ENCODE data around the gene SELENOF.

Gene SELENOF

GRCh38 chr1:86860020-86860419 is 53.9 kb downstream of the SELENOF start:
- Histone ChIP-seq H3K4me3 (ENCODE audit: extremely low read depth, insufficient read depth, low read length, poor library complexity, severe bottlenecking) (no peak overlapping the region), H3K36me3 (ENCODE audit: control insufficient read depth, insufficient read depth, low read length) (peaks cover 31% of the 10 kb centered on the region), H3K27ac (ENCODE audit: low read depth, low read length, severe bottlenecking) (no peak overlapping the region), H3K9me3 (ENCODE audit: control insufficient read depth, low read length) (no peaks in the 10 kb centered on the region), H3K4me1 (ENCODE audit: control insufficient read depth, insufficient read depth, low read length, poor library complexity, severe bottlenecking) (no peaks in the 10 kb centered on the region)
- 92 to 100% methylated on average over 1 of the region's 2 CpGs for WGBS, 2 experiments (ENCODE audit: insufficient coverage in 2 of 2)

GRCh38 chr1:86858524-86859261 is 55.2 kb downstream of the SELENOF start:
- Histone ChIP-seq H3K4me1 (ENCODE audit: control insufficient read depth, insufficient read depth, low read length, poor library complexity, severe bottlenecking) (no peaks in the 10 kb centered on the region), H3K9me3 (ENCODE audit: control insufficient read depth, low read length) (no peaks in the 10 kb centered on the region), H3K4me3 (ENCODE audit: extremely low read depth, insufficient read depth, low read length, poor library complexity, severe bottlenecking) (no peak overlapping the region), H3K36me3 (ENCODE audit: control insufficient read depth, insufficient read depth, low read length) (peaks cover 21% of the 10 kb centered on the region), H3K27ac (ENCODE audit: low read depth, low read length, severe bottlenecking) (no peak overlapping the region)
- WGBS, 2 experiments (ENCODE audit: insufficient coverage in 2 of 2) = 80 to 86% methylated on average over 1 to 3 of the region's 3 CpGs

- H3K4me3 ChIP-seq (ENCODE audit: extremely low read depth, insufficient read depth, low read length, poor library complexity, severe bottlenecking) = no peak overlapping the region
- no peaks in the 10 kb centered on the region for H3K4me1 ChIP-seq (ENCODE audit: control insufficient read depth, insufficient read depth, low read length, poor library complexity, severe bottlenecking)
- peaks cover 9% of the 10 kb centered on the region for H3K36me3 ChIP-seq (ENCODE audit: control insufficient read depth, insufficient read depth, low read length)
- WGBS, 2 experiments (ENCODE audit: insufficient coverage in 2 of 2) = 83 to 96% methylated on average over 5 to 6 of the region's 6 CpGs
- H3K27ac ChIP-seq (ENCODE audit: low read depth, low read length, severe bottlenecking) = no peak overlapping the region
- no peaks in the 10 kb centered on the region for H3K9me3 ChIP-seq (ENCODE audit: control insufficient read depth, low read length)
These were observed 57.7 kb downstream of the SELENOF start for GRCh38 chr1:86856196-86856595.

- WGBS, 2 experiments (ENCODE audit: insufficient coverage in 2 of 2) = 94 to 100% methylated on average over 3 of the region's 3 CpGs
- Histone ChIP-seq H3K9me3 (ENCODE audit: control insufficient read depth, low read length) (no peaks in the 10 kb centered on the region), H3K4me1 (ENCODE audit: control insufficient read depth, insufficient read depth, low read length, poor library complexity, severe bottlenecking) (no peaks in the 10 kb centered on the region)
These were observed 59.6 kb downstream of the SELENOF start for GRCh38 chr1:86854352-86854751.

GRCh38 chr1:86852782-86853408 is 61.0 kb downstream of the SELENOF start:
- Histone ChIP-seq H3K36me3 (ENCODE audit: control insufficient read depth, insufficient read depth, low read length) (peaks cover under 1% of the 10 kb centered on the region), H3K27ac (ENCODE audit: low read depth, low read length, severe bottlenecking) (no peak overlapping the region), H3K9me3 (ENCODE audit: control insufficient read depth, low read length) (no peaks in the 10 kb centered on the region), H3K4me1 (ENCODE audit: control insufficient read depth, insufficient read depth, low read length, poor library complexity, severe bottlenecking) (peaks cover 3% of the 10 kb centered on the region), H3K4me3 (ENCODE audit: extremely low read depth, insufficient read depth, low read length, poor library complexity, severe bottlenecking) (no peak overlapping the region)
- 88 to 100% methylated on average over 1 to 3 of the region's 7 CpGs for WGBS, 2 experiments (ENCODE audit: insufficient coverage in 2 of 2)

More at GRCh38 chr1:86854352-86854751, 59.6 kb downstream of the SELENOF start:
- H3K27ac ChIP-seq (ENCODE audit: low read depth, low read length, severe bottlenecking) = no peak overlapping the region
- peaks cover 8% of the 10 kb centered on the region for H3K36me3 ChIP-seq (ENCODE audit: control insufficient read depth, insufficient read depth, low read length)
- no peak overlapping the region for H3K4me3 ChIP-seq (ENCODE audit: extremely low read depth, insufficient read depth, low read length, poor library complexity, severe bottlenecking)

GRCh38 chr1:86852289-86852688 is 61.6 kb downstream of the SELENOF start:
- Histone ChIP-seq H3K27ac (ENCODE audit: low read depth, low read length, severe bottlenecking) (no peak overlapping the region), H3K36me3 (ENCODE audit: control insufficient read depth, insufficient read depth, low read length) (no peaks in the 10 kb centered on the region), H3K9me3 (ENCODE audit: control insufficient read depth, low read length) (no peaks in the 10 kb centered on the region), H3K4me3 (ENCODE audit: extremely low read depth, insufficient read depth, low read length, poor library complexity, severe bottlenecking) (no peak overlapping the region), H3K4me1 (ENCODE audit: control insufficient read depth, insufficient read depth, low read length, poor library complexity, severe bottlenecking) (peaks cover 3% of the 10 kb centered on the region)
- WGBS, 2 experiments (ENCODE audit: insufficient coverage in 2 of 2) = 82 to 85% methylated on average over 5 to 7 of the region's 9 CpGs

GRCh38 chr1:86849756-86850155 is 64.2 kb downstream of the SELENOF start:
- Histone ChIP-seq H3K27ac (ENCODE audit: low read depth, low read length, severe bottlenecking) (no peak overlapping the region), H3K36me3 (ENCODE audit: control insufficient read depth, insufficient read depth, low read length) (no peaks in the 10 kb centered on the region), H3K4me3 (ENCODE audit: extremely low read depth, insufficient read depth, low read length, poor library complexity, severe bottlenecking) (no peak overlapping the region), H3K4me1 (ENCODE audit: control insufficient read depth, insufficient read depth, low read length, poor library complexity, severe bottlenecking) (peaks cover 7% of the 10 kb centered on the region), H3K9me3 (ENCODE audit: control insufficient read depth, low read length) (no peaks in the 10 kb centered on the region)
- 100% methylated on average over 1 to 2 of the region's 3 CpGs for whole genome bisulfite sequencing, 2 experiments (ENCODE audit: insufficient coverage in 2 of 2)

- no peak overlapping the region for H3K4me3 ChIP-seq (ENCODE audit: extremely low read depth, insufficient read depth, low read length, poor library complexity, severe bottlenecking)
- H3K36me3 ChIP-seq (ENCODE audit: control insufficient read depth, insufficient read depth, low read length) = no peaks in the 10 kb centered on the region
- 100% methylated on average over 1 of the region's 2 CpGs; no CpG with 5 or more reads in 1 of the 2 experiments for WGBS, 2 experiments (ENCODE audit: insufficient coverage in 2 of 2)
- H3K4me1 ChIP-seq (ENCODE audit: control insufficient read depth, insufficient read depth, low read length, poor library complexity, severe bottlenecking) = peaks cover 7% of the 10 kb centered on the region
- no peaks in the 10 kb centered on the region for H3K9me3 ChIP-seq (ENCODE audit: control insufficient read depth, low read length)
- H3K27ac ChIP-seq (ENCODE audit: low read depth, low read length, severe bottlenecking) = no peak overlapping the region
These were observed 65.3 kb downstream of the SELENOF start for GRCh38 chr1:86848654-86849053.

- H3K27ac ChIP-seq (ENCODE audit: low read depth, low read length, severe bottlenecking) = no peak overlapping the region
- peaks cover 7% of the 10 kb centered on the region for H3K4me1 ChIP-seq (ENCODE audit: control insufficient read depth, insufficient read depth, low read length, poor library complexity, severe bottlenecking)
- no peaks in the 10 kb centered on the region for H3K36me3 ChIP-seq (ENCODE audit: control insufficient read depth, insufficient read depth, low read length)
- no peaks in the 10 kb centered on the region for H3K9me3 ChIP-seq (ENCODE audit: control insufficient read depth, low read length)
- WGBS, 2 experiments (ENCODE audit: insufficient coverage in 2 of 2) = 78 to 83% methylated on average over 1 to 2 of the region's 2 CpGs
- no peak overlapping the region for H3K4me3 ChIP-seq (ENCODE audit: extremely low read depth, insufficient read depth, low read length, poor library complexity, severe bottlenecking)
These were observed 67.7 kb downstream of the SELENOF start for GRCh38 chr1:86846164-86846647.

- Histone ChIP-seq H3K27ac (ENCODE audit: low read depth, low read length, severe bottlenecking) (no peak overlapping the region), H3K36me3 (ENCODE audit: control insufficient read depth, insufficient read depth, low read length) (no peaks in the 10 kb centered on the region)
- WGBS, 2 experiments (ENCODE audit: insufficient coverage in 2 of 2) = 85 to 96% methylated on average over 2 of the region's 3 CpGs
These were observed 68.4 kb downstream of the SELENOF start for GRCh38 chr1:86845514-86845913.

GRCh38 chr1:86841116-86841515 is 72.8 kb downstream of the SELENOF start:
- Histone ChIP-seq H3K36me3 (ENCODE audit: control insufficient read depth, insufficient read depth, low read length) (no peaks in the 10 kb centered on the region), H3K9me3 (ENCODE audit: control insufficient read depth, low read length) (no peaks in the 10 kb centered on the region), H3K4me1 (ENCODE audit: control insufficient read depth, insufficient read depth, low read length, poor library complexity, severe bottlenecking) (no peaks in the 10 kb centered on the region), H3K4me3 (ENCODE audit: extremely low read depth, insufficient read depth, low read length, poor library complexity, severe bottlenecking) (no peak overlapping the region), H3K27ac (ENCODE audit: low read depth, low read length, severe bottlenecking) (no peak overlapping the region)
- no CpG with 5 or more reads among the region's 1 CpG for WGBS, 2 experiments (ENCODE audit: insufficient coverage in 2 of 2)

More at GRCh38 chr1:86845514-86845913, 68.4 kb downstream of the SELENOF start:
- no peaks in the 10 kb centered on the region for H3K9me3 ChIP-seq (ENCODE audit: control insufficient read depth, low read length)
- H3K4me1 ChIP-seq (ENCODE audit: control insufficient read depth, insufficient read depth, low read length, poor library complexity, severe bottlenecking) = peaks cover 7% of the 10 kb centered on the region
- H3K4me3 ChIP-seq (ENCODE audit: extremely low read depth, insufficient read depth, low read length, poor library complexity, severe bottlenecking) = no peak overlapping the region
